Measurements from ENCODE around the gene PLXDC2. TPM values are rescaled to one million over a fixed set of nuclear protein-coding genes. Genes with fewer than 3 reads are reported as not detected.
A peak's percentile ranks its signal among the peaks of the same experiment; 100 is the strongest.

Gene PLXDC2
- total RNA-seq, 1 donor from 2014 or later, result 94.1 TPM

GRCh38 chr10:19803676-19804075, 12.6 kb upstream of the PLXDC2 start:
- DNase-seq (ENCODE audit: low spot score in 2 of 2), result no peak
- H3K27me3 ChIP-seq, result no peaks in the 10 kb centered on the region
- H3K36me3 ChIP-seq, result no peaks in the 10 kb centered on the region
- H3K4me1 ChIP-seq, result no peaks in the 10 kb centered on the region
- H3K27ac ChIP-seq, result no peak overlapping the region
- intact Hi-C loops (cut with DNase I), result no loop called here
- no peak overlapping the region for H3K4me3 ChIP-seq
- no peak for TF ChIP-seq CTCF (IDR thresholded peaks at IDR 0.05)
- no peaks in the 10 kb centered on the region for H3K9me3 ChIP-seq

GRCh38 chr10:19809481-19809880, 6.8 kb upstream of the PLXDC2 start:
- no peak for DNase-seq (ENCODE audit: low spot score in 2 of 2)
- intact Hi-C loops (cut with DNase I), result no loop called here

GRCh38 chr10:19811540-19811939, 4.7 kb upstream of the PLXDC2 start:
- TF ChIP-seq CTCF (IDR thresholded peaks at IDR 0.05), result peak; percentile 37 to 67 (median 43)
- no peak overlapping the region for H3K27ac ChIP-seq
- H3K9me3 ChIP-seq, result no peaks in the 10 kb centered on the region
- peaks cover 2 to 12% of the 10 kb centered on the region in 2 donors for H3K4me1 ChIP-seq
- H3K4me3 ChIP-seq, result no peak overlapping the region
- intact Hi-C loops (cut with DNase I), result loop anchor here (10.0 kb wide), 3 partner anchors 397 to 1033 kb away; no protein-coding TSS in a partner anchor
- DNase-seq (ENCODE audit: low spot score in 2 of 2), result peak in 1 of 2 donors; percentile 85
- H3K27me3 ChIP-seq, result no peaks in the 10 kb centered on the region
- no peaks in the 10 kb centered on the region for H3K36me3 ChIP-seq

More at GRCh38 chr10:19809481-19809880, 6.8 kb upstream of the PLXDC2 start:
- no peak overlapping the region for H3K4me3 ChIP-seq
- no peak for TF ChIP-seq CTCF (IDR thresholded peaks at IDR 0.05)
- no peaks in the 10 kb centered on the region for H3K9me3 ChIP-seq
- H3K27me3 ChIP-seq, result no peaks in the 10 kb centered on the region
- H3K36me3 ChIP-seq, result no peaks in the 10 kb centered on the region
- no peak overlapping the region for H3K27ac ChIP-seq
- H3K4me1 ChIP-seq, result peaks cover 2 to 6% of the 10 kb centered on the region in 2 donors

GRCh38 chr10:19812976-19813375, 3.3 kb upstream of the PLXDC2 start:
- no peak for TF ChIP-seq CTCF (IDR thresholded peaks at IDR 0.05)
- no peaks in the 10 kb centered on the region for H3K36me3 ChIP-seq
- no peak for DNase-seq (ENCODE audit: low spot score in 2 of 2)
- H3K4me3 ChIP-seq, result no peak overlapping the region
- intact Hi-C loops (cut with DNase I), result loop anchor here (10.0 kb wide), 3 partner anchors 398 to 1032 kb away; no protein-coding TSS in a partner anchor
- peaks cover 2 to 12% of the 10 kb centered on the region in 2 donors for H3K4me1 ChIP-seq
- H3K27me3 ChIP-seq, result no peaks in the 10 kb centered on the region
- H3K9me3 ChIP-seq, result no peaks in the 10 kb centered on the region
- H3K27ac ChIP-seq, result peak overlapping the region; percentile 35 to 41

DNA sequence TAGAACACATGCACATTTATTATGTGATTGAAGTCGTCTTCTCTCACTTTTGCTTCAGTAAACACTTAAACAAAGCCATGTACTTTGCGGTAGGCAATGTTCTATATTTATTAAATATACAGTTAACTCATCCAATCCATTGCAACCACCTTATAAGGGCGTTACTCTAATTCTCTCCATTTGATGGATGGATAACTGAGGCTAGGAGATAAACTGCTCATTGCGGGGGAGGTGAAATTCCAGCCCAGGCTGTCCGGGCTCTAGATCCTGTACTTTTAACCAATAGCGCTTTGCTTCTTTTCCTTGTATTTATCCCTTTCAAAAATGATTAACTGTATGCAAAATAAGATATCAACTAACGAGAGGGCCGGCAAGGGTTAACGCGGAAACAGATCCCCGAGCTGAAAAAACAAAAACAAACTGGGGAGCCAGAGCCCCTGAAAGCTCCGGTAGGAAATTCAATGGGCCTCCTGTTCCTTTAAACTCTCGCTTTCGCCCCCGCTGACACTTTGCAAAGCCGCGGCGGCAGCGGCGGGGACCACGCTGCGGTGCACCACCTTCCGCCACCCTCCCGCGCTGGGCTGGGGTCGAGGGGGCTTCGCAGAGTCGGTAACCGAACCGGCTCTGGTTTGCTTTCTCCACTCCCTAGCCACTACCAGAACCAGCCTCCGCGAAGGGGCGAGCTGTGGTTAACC, 1.0 kb upstream of the PLXDC2 start:
- Histone ChIP-seq H3K4me3 (peak overlapping the region; percentile 72 to 85), H3K36me3 (no peaks in the 10 kb centered on the region), H3K27me3 (no peaks in the 10 kb centered on the region), H3K27ac (peak overlapping the region; percentile 93 to 94), H3K9me3 (no peaks in the 10 kb centered on the region), H3K4me1 (peaks cover 2 to 14% of the 10 kb centered on the region in 2 donors)
- intact Hi-C loops (cut with DNase I), result loop anchor here (5.0 to 10.0 kb wide), 6 partner anchors 187 to 1030 kb away; no protein-coding TSS in a partner anchor
- TF ChIP-seq CTCF (IDR thresholded peaks at IDR 0.05), result no peak
- peak in 1 of 2 donors; percentile 72 for DNase-seq (ENCODE audit: low spot score in 2 of 2)
